IMR-90 (cell line): ENCODE data around the gene FGFRL1. TPM values are rescaled to one million over a fixed set of nuclear protein-coding genes. Genes with fewer than 3 reads are reported as not detected.

Source experiments
- ATAC-seq: fragments of 200-7000 bp; cut with Tn5 transposase; 2 replicates; pipeline ENCODE4 v1.9.1; 2020; ENCODE audit warnings: low read depth, mild to moderate bottlenecking, moderate library complexity
- BruUV-seq: library from RNA; stranded (reverse); fragments of 400-500 nt; replicated peaks from 2 replicates; lab custom pipeline; 2021; lab: Mats Ljungman, UMichigan
- CTCF ChIA-PET: fragments of 300-600 bp; formaldehyde crosslinking; extraction: SDS; loops from one replicate; lab custom pipeline; 2021; ENCODE audit warnings: antibody characterized with exemption; lab: Yijun Ruan, JAX
- POLR2A ChIA-PET: fragments of 300-600 bp; sonication (Branson Sonifier 250); formaldehyde crosslinking; loops from one replicate; lab custom pipeline; 2022; ENCODE audit warnings: antibody characterized with exemption; ENCODE audit not compliant: unreplicated experiment; lab: Charles Lee
- DNase-seq: peaks from one replicate; pipeline ENCODE4 v3.0.0; 2013
- H2AFZ ChIP-seq: replicated peaks from 2 replicates; pipeline ENCODE3; 2013; ENCODE audit warnings: low read length, mild to moderate bottlenecking; ENCODE audit not compliant: poor library complexity
- H2AK5ac ChIP-seq: 2 replicates; pipeline ENCODE4 v1.6.1; 2013; ENCODE audit warnings: low read depth, low read length, inconsistent platforms
- H2AK9ac ChIP-seq: replicated peaks from 2 replicates; pipeline ENCODE3; 2013; ENCODE audit warnings: mild to moderate bottlenecking, low read depth, low read length, moderate library complexity; ENCODE audit not compliant: poor library complexity
- H2BK120ac ChIP-seq: 2 replicates; pipeline ENCODE4 v1.6.1; 2013; ENCODE audit warnings: low read depth, low read length, inconsistent platforms
- H2BK15ac ChIP-seq: 3 replicates; pipeline ENCODE4 v1.6.1; 2013; ENCODE audit warnings: low read depth, low read length, inconsistent platforms
- H2BK20ac ChIP-seq: 2 replicates; pipeline ENCODE4 v1.6.1; 2013; ENCODE audit warnings: low read depth, mild to moderate bottlenecking, inconsistent platforms, low read length, moderate library complexity
- H2BK5ac ChIP-seq: 2 replicates; pipeline ENCODE4 v1.6.1; 2013; ENCODE audit warnings: mild to moderate bottlenecking, low read depth, low read length, inconsistent platforms; ENCODE audit not compliant: poor library complexity, severe bottlenecking
- H3K14ac ChIP-seq: replicated peaks from 2 replicates; pipeline ENCODE4 v1.6.1; 2013; ENCODE audit warnings: low read depth, low read length, inconsistent platforms
- H3K18ac ChIP-seq: 2 replicates; pipeline ENCODE4 v1.6.1; 2013; ENCODE audit warnings: low read depth, low read length, control low read depth
- H3K23ac ChIP-seq: 2 replicates; pipeline ENCODE4 v1.6.1; 2013; ENCODE audit warnings: low read depth, low read length, inconsistent platforms
- H3K27ac ChIP-seq: 2 replicates; pipeline ENCODE4 v1.5.1; 2013; ENCODE audit warnings: mild to moderate bottlenecking, control low read depth, low read length; ENCODE audit not compliant: insufficient read depth
- H3K27me3 ChIP-seq: 2 replicates; pipeline ENCODE4 v1.6.1; 2013; ENCODE audit warnings: low read length; ENCODE audit not compliant: control insufficient read depth, insufficient read depth
- H3K36me3 ChIP-seq: 2 replicates; pipeline ENCODE4 v1.6.1; 2013; ENCODE audit warnings: low read length, mixed read lengths; ENCODE audit not compliant: control insufficient read depth, insufficient read depth
- H3K4ac ChIP-seq: 2 replicates; pipeline ENCODE4 v1.6.1; 2013; ENCODE audit warnings: low read depth, low read length, inconsistent platforms
- H3K4me1 ChIP-seq: 2 replicates; pipeline ENCODE4 v1.6.1; 2013; ENCODE audit warnings: low read length, mixed read lengths; ENCODE audit not compliant: control insufficient read depth, insufficient read depth
- H3K4me2 ChIP-seq: 2 replicates; pipeline ENCODE4 v1.6.1; 2013; ENCODE audit warnings: low read depth, mild to moderate bottlenecking, control low read depth, low read length, moderate library complexity
- H3K4me3 ChIP-seq: 2 replicates; pipeline ENCODE4 v1.5.1; 2013; ENCODE audit warnings: low read depth, mild to moderate bottlenecking, control low read depth, low read length, moderate library complexity; ENCODE audit not compliant: insufficient read depth
- H3K56ac ChIP-seq: 2 replicates; pipeline ENCODE4 v1.6.1; 2013; ENCODE audit warnings: low read length, inconsistent platforms; ENCODE audit not compliant: insufficient read depth; ENCODE audit errors: extremely low read depth
- H3K79me1 ChIP-seq, 2 experiments: 2 replicates each; pipeline ENCODE4 v1.6.1; 2013; ENCODE audit warnings: low read length in 2 of 2, inconsistent platforms in 1 of 2, low read depth in 1 of 2
- H3K9ac ChIP-seq: 2 replicates; pipeline ENCODE4 v1.6.1; 2013; ENCODE audit warnings: low read depth, low read length, control low read depth
- H3K9me1 ChIP-seq: 2 replicates; pipeline ENCODE4 v1.6.1; 2013; ENCODE audit warnings: low read length, inconsistent platforms; ENCODE audit not compliant: insufficient read depth
- H3K9me3 ChIP-seq: 2 replicates; pipeline ENCODE4 v1.6.1; 2013; ENCODE audit warnings: low read length; ENCODE audit not compliant: control insufficient read depth, insufficient read depth
- H4K20me1 ChIP-seq: 2 replicates; pipeline ENCODE4 v1.6.1; 2013; ENCODE audit warnings: low read length, inconsistent platforms; ENCODE audit not compliant: insufficient read depth
- H4K5ac ChIP-seq: 2 replicates; pipeline ENCODE4 v1.6.1; 2013; ENCODE audit warnings: mild to moderate bottlenecking, low read depth, low read length, control low read depth
- H4K8ac ChIP-seq, 2 experiments: 2 replicates each; pipeline ENCODE4 v1.6.1; 2013; ENCODE audit warnings: low read depth in 2 of 2, low read length in 2 of 2, control low read depth in 1 of 2, inconsistent platforms in 1 of 2
- H4K91ac ChIP-seq: 2 replicates; pipeline ENCODE4 v1.6.1; 2013; ENCODE audit warnings: low read depth, low read length, inconsistent platforms; ENCODE audit not compliant: insufficient read depth
- BHLHE40 ChIP-seq: fragments of 150-350 bp; IDR thresholded peaks from 2 replicates; pipeline ENCODE4 v1.6.1; 2016; ENCODE audit warnings: mild to moderate bottlenecking, low read depth, low read length
- CEBPB ChIP-seq: IDR thresholded peaks from 2 replicates; pipeline ENCODE4 v1.6.1; 2012; ENCODE audit warnings: low read depth, low read length, improper control_type of control experiment
- CHD1 ChIP-seq: IDR thresholded peaks from 2 replicates; pipeline ENCODE4 v1.6.1; 2012; ENCODE audit warnings: low read depth, low read length, improper control_type of control experiment
- FOS ChIP-seq: fragments of 150-350 bp; IDR thresholded peaks from 2 replicates; pipeline ENCODE4 v1.6.1; 2016; ENCODE audit warnings: low read depth, low read length
- MAFK ChIP-seq: IDR thresholded peaks from 2 replicates; pipeline ENCODE4 v1.6.1; 2012; ENCODE audit warnings: low read depth, low read length, improper control_type of control experiment
- MAZ ChIP-seq: IDR thresholded peaks from 2 replicates; pipeline ENCODE4 v1.6.1; 2012; ENCODE audit warnings: low read depth, mild to moderate bottlenecking, low read length, improper control_type of control experiment, moderate library complexity, borderline replicate concordance
- MXI1 ChIP-seq: IDR thresholded peaks from 2 replicates; pipeline ENCODE4 v1.6.1; 2012; ENCODE audit warnings: low read depth, mild to moderate bottlenecking, low read length, moderate library complexity, borderline replicate concordance
- NFE2L2 ChIP-seq: fragments of 150-350 bp; IDR thresholded peaks from 2 replicates; pipeline ENCODE4 v1.6.1; 2016; ENCODE audit warnings: low read depth, mild to moderate bottlenecking, low read length
- POLR2A ChIP-seq: IDR thresholded peaks from 2 replicates; pipeline ENCODE4 v1.6.1; 2012; ENCODE audit warnings: mild to moderate bottlenecking, low read depth, low read length
- RAD21 ChIP-seq: IDR thresholded peaks from 2 replicates; pipeline ENCODE4 v1.6.1; 2012; ENCODE audit warnings: low read length, improper control_type of control experiment
- RCOR1 ChIP-seq: IDR thresholded peaks from 2 replicates; pipeline ENCODE4 v1.6.1; 2012; ENCODE audit warnings: mild to moderate bottlenecking, low read length, improper control_type of control experiment; ENCODE audit not compliant: insufficient replicate concordance
- RFX5 ChIP-seq: IDR thresholded peaks from 2 replicates; pipeline ENCODE4 v1.8.0; 2012; ENCODE audit warnings: low read depth, mild to moderate bottlenecking, low read length, moderate library complexity
- SMC3 ChIP-seq: fragments of 150-350 bp; IDR thresholded peaks from 2 replicates; pipeline ENCODE4 v1.6.1; 2016; ENCODE audit warnings: low read depth, mild to moderate bottlenecking, antibody characterized with exemption, low read length, moderate library complexity
- WGBS, 2 experiments: methylation state at CpG; one replicate each; pipeline versions ENCODE4 v1.1.5 to v1.1.7; 2013; ENCODE audit warnings: missing lambda C conversion rate in 2 of 2; ENCODE audit not compliant: insufficient read length in 1 of 2; ENCODE audit errors: extremely low coverage in 2 of 2; 5-methylcytosine and 5-hydroxymethylcytosine counted together
- dilution Hi-C: fragments of 300-500 bp; cut with HindIII; formaldehyde crosslinking; loops from one replicate; pipeline ENCODE4 v1.14.3; 2018; ENCODE audit warnings: low sequenced_read_pairs; ENCODE audit not compliant: unreplicated experiment
- in situ Hi-C: fragments of 300-500 bp; cut with MboI; formaldehyde crosslinking; loops from 3 replicates; pipeline ENCODE4 v1.14.3; 2019; ENCODE audit warnings: low sequenced_read_pairs, inconsistent platforms, mixed read lengths
- intact Hi-C: fragments of 100-400 bp; cut with micrococcal nuclease; formaldehyde crosslinking; loops from 2 replicates; pipeline ENCODE4 v1.10.0; 2022
- polyA plus RNA-seq, 3 experiments: library from polyadenylated mRNA; depleted of rRNA; stranded (reverse); fragments of >200 nt; gene quantifications; 2 replicates each; pipeline ENCODE4 v1.2.3, GENCODE V29; 2012; ENCODE audit warnings: low replicate concordance in 1 of 3
- total RNA-seq: library from RNA; depleted of rRNA; stranded (reverse); fragments of >200 nt; gene quantifications from 2 replicates; pipeline ENCODE4 v1.2.3, GENCODE V29; 2012
- TF ChIP-seq, protein P1 (sequence below): conservative IDR thresholded peaks from 2 replicates; pipeline ENCODE4 v1.5.1; 2012; ENCODE audit warnings: mild to moderate bottlenecking, low read depth, low read length, improper control_type of control experiment
- TF ChIP-seq, protein P2 (sequence below): fragments of 150-350 bp; IDR thresholded peaks from 2 replicates; pipeline ENCODE4 v1.6.1; 2016; ENCODE audit warnings: low read depth, mild to moderate bottlenecking, low read length, moderate library complexity, borderline replicate concordance
- TF ChIP-seq, protein P3 (sequence below): fragments of 150-350 bp; IDR thresholded peaks from 2 replicates; pipeline ENCODE4 v1.6.1; 2017; ENCODE audit warnings: mild to moderate bottlenecking, antibody characterized with exemption, low read length, low read depth

The FGFRL1 gene
- total and polyA plus RNA-seq, 2 of the 4 experiments (the other 2 are of a cell fraction) = 49.3 to 78.8 TPM

DNA sequence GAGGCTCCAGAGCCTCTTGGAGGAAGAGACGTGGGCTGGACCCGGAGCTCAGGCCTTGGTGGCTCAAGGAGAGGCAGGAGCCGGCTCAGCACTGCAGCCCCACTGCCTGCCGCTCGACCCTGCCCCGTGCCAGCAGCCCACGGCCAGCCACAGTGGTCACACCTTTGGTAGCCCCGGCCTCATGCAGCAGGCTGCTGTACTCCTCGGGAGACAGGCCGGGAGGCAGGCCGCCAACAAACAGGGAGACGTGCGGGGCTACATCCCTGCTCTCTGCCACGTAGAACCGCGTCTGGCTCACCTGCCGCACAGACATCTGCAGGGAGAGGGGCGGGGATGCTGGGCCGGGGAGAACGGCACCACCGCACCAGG, 45.7 kb upstream of the FGFRL1 start:
- Histone ChIP-seq H3K14ac (no peak overlapping the region), H4K5ac (no peak overlapping the region), H3K4ac (no peak overlapping the region), H2BK5ac (no peak overlapping the region), H3K9ac (no peak overlapping the region), H3K23ac (no peak overlapping the region), H3K27me3 (no peaks in the 10 kb centered on the region), H3K36me3 (peaks cover 52% of the 10 kb centered on the region), H3K4me2 (no peak overlapping the region), H2BK20ac (no peak overlapping the region), H2AFZ (no peak overlapping the region), H2BK120ac (no peak overlapping the region), H2AK5ac (no peak overlapping the region), H3K9me3 (no peaks in the 10 kb centered on the region), H4K8ac (no peak overlapping the region), H3K9me1 (no peaks in the 10 kb centered on the region; the same call in 1 of the 2 replicates), H3K79me1 (peaks cover 4 to 6% of the 10 kb centered on the region in 2 experiments; a peak in 2 of 4 replicates), H3K18ac (no peak overlapping the region), H2BK15ac (no peak overlapping the region), H3K4me3 (no peak overlapping the region), H3K4me1 (no peaks in the 10 kb centered on the region), H3K27ac (no peak overlapping the region), H2AK9ac (peak overlapping the region; percentile 28), H4K91ac (no peak overlapping the region), H4K20me1 (peaks cover 9% of the 10 kb centered on the region), H3K56ac (no peak overlapping the region)
- TF ChIP-seq, protein P1, sequence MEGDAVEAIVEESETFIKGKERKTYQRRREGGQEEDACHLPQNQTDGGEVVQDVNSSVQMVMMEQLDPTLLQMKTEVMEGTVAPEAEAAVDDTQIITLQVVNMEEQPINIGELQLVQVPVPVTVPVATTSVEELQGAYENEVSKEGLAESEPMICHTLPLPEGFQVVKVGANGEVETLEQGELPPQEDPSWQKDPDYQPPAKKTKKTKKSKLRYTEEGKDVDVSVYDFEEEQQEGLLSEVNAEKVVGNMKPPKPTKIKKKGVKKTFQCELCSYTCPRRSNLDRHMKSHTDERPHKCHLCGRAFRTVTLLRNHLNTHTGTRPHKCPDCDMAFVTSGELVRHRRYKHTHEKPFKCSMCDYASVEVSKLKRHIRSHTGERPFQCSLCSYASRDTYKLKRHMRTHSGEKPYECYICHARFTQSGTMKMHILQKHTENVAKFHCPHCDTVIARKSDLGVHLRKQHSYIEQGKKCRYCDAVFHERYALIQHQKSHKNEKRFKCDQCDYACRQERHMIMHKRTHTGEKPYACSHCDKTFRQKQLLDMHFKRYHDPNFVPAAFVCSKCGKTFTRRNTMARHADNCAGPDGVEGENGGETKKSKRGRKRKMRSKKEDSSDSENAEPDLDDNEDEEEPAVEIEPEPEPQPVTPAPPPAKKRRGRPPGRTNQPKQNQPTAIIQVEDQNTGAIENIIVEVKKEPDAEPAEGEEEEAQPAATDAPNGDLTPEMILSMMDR = no peak
- TF ChIP-seq BHLHE40 (no peak), POLR2A (no peak), MXI1 (no peak), RCOR1 (no peak), CHD1 (no peak), SMC3 (no peak), RFX5 (no peak), FOS (no peak), CEBPB (no peak), MAFK (no peak), RAD21 (no peak), NFE2L2 (no peak), MAZ (no peak)
- TF ChIP-seq, protein P2, sequence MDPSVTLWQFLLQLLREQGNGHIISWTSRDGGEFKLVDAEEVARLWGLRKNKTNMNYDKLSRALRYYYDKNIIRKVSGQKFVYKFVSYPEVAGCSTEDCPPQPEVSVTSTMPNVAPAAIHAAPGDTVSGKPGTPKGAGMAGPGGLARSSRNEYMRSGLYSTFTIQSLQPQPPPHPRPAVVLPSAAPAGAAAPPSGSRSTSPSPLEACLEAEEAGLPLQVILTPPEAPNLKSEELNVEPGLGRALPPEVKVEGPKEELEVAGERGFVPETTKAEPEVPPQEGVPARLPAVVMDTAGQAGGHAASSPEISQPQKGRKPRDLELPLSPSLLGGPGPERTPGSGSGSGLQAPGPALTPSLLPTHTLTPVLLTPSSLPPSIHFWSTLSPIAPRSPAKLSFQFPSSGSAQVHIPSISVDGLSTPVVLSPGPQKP = no peak
- TF ChIP-seq, protein P3, sequence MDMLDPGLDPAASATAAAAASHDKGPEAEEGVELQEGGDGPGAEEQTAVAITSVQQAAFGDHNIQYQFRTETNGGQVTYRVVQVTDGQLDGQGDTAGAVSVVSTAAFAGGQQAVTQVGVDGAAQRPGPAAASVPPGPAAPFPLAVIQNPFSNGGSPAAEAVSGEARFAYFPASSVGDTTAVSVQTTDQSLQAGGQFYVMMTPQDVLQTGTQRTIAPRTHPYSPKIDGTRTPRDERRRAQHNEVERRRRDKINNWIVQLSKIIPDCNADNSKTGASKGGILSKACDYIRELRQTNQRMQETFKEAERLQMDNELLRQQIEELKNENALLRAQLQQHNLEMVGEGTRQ = no peak
- no peak for DNase-seq
- 93% methylated on average over 10 of the region's 21 CpGs; no CpG with 5 or more reads in 1 of the 2 experiments for WGBS, 2 experiments
- intact Hi-C loops (no loop called here), in situ Hi-C loops (no loop called here), dilution Hi-C loops (no loop called here)
- CTCF ChIA-PET = no interaction called here
- ATAC-seq = no peak
- no TSS peak for BruUV-seq
- POLR2A ChIA-PET = no interaction called here
